Ishikawa (cell line): ENCODE results near the gene WWTR1.

Experiments used
- CEBPB ChIP-seq: IDR thresholded peaks from 2 replicates; pipeline ENCODE4 v1.6.1; 2012
- CREB1 ChIP-seq: IDR thresholded peaks from 2 replicates; pipeline ENCODE4 v1.6.1; 2012; ENCODE audit warnings: low read depth
- EGR1 ChIP-seq: IDR thresholded peaks from 2 replicates; pipeline ENCODE4 v1.6.1; 2012
- EP300 ChIP-seq: IDR thresholded peaks from 2 replicates; pipeline ENCODE4 v1.6.1; 2012; ENCODE audit warnings: borderline replicate concordance
- FOXM1 ChIP-seq: IDR thresholded peaks from 2 replicates; pipeline ENCODE4 v1.6.1; 2012; ENCODE audit warnings: low read depth, borderline replicate concordance
- MAX ChIP-seq: IDR thresholded peaks from 2 replicates; pipeline ENCODE4 v1.6.1; 2012
- RAD21 ChIP-seq: IDR thresholded peaks from 2 replicates; pipeline ENCODE4 v1.6.1; 2012; ENCODE audit warnings: low read depth
- TAF1 ChIP-seq: IDR thresholded peaks from 2 replicates; pipeline ENCODE4 v1.6.1; 2012; ENCODE audit warnings: low read depth, mild to moderate bottlenecking
- TCF12 ChIP-seq: IDR thresholded peaks from 2 replicates; pipeline ENCODE4 v1.6.1; 2012; ENCODE audit warnings: low read depth
- TEAD4 ChIP-seq: IDR thresholded peaks from 2 replicates; pipeline ENCODE4 v1.6.1; 2012
- USF1 ChIP-seq: IDR thresholded peaks from 2 replicates; pipeline ENCODE4 v1.6.1; 2012
- YY1 ChIP-seq: IDR thresholded peaks from 2 replicates; pipeline ENCODE4 v1.6.1; 2012; ENCODE audit warnings: low read depth
- TF ChIP-seq, protein P1 (sequence below): IDR thresholded peaks from 2 replicates; pipeline ENCODE4 v1.6.1; 2012; ENCODE audit warnings: low read depth, mild to moderate bottlenecking

DNA sequence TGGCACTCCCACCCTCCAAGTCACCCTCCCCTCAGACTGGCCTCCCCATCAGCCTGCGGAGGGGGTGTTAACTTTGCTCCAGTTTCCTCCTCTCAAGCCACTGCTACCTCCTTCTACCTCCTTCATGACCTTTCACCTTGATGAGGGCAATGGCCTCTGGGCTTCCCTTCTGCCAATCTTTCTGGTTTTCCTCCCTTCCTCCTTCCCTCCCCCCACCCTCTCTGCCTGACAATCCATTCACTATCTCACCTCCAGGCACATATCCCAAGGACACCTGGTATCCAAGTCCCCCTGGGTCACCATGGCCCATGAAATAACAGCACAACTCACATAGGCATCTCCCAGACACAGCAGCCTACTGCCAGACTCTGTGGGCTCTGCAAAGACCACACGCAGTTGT lies 80.0 kb downstream of the WWTR1 start:
- TF ChIP-seq CREB1 (no peak), TAF1 (no peak), YY1 (no peak), CEBPB (no peak), FOXM1 (no peak), RAD21 (no peak), USF1 (no peak), MAX (no peak), EP300 (no peak), TCF12 (no peak), EGR1 (no peak), TEAD4 (no peak)
- TF ChIP-seq, protein P1, sequence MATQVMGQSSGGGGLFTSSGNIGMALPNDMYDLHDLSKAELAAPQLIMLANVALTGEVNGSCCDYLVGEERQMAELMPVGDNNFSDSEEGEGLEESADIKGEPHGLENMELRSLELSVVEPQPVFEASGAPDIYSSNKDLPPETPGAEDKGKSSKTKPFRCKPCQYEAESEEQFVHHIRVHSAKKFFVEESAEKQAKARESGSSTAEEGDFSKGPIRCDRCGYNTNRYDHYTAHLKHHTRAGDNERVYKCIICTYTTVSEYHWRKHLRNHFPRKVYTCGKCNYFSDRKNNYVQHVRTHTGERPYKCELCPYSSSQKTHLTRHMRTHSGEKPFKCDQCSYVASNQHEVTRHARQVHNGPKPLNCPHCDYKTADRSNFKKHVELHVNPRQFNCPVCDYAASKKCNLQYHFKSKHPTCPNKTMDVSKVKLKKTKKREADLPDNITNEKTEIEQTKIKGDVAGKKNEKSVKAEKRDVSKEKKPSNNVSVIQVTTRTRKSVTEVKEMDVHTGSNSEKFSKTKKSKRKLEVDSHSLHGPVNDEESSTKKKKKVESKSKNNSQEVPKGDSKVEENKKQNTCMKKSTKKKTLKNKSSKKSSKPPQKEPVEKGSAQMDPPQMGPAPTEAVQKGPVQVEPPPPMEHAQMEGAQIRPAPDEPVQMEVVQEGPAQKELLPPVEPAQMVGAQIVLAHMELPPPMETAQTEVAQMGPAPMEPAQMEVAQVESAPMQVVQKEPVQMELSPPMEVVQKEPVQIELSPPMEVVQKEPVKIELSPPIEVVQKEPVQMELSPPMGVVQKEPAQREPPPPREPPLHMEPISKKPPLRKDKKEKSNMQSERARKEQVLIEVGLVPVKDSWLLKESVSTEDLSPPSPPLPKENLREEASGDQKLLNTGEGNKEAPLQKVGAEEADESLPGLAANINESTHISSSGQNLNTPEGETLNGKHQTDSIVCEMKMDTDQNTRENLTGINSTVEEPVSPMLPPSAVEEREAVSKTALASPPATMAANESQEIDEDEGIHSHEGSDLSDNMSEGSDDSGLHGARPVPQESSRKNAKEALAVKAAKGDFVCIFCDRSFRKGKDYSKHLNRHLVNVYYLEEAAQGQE = no peak
